Measurements from ENCODE around the gene RDH8. TPM values are rescaled to one million over a fixed set of nuclear protein-coding genes. Genes with fewer than 3 reads are reported as not detected.

RDH8 gene
- total and polyA plus RNA-seq, 2 of the 8 experiments (the other 6 are each of a cell fraction or from before 2014, with no cell fraction given), result 0.38 TPM; not detected in 1

GRCh38 chr19:10018786-10019185 is 5.5 kb downstream of the RDH8 start:
- no peak overlapping the region for H4K5ac ChIP-seq (ENCODE audit: insufficient read length, low read depth, low read length)
- H3K79me1 ChIP-seq (ENCODE audit: low read depth, low read length), result no peaks in the 10 kb centered on the region
- H3K23ac ChIP-seq (ENCODE audit: insufficient read length), result no peak overlapping the region
- ChIA-PET POLR2A (ENCODE audit: partially characterized antibody) (interaction anchor here (1.8 kb wide), 1 partner anchor 10 kb away, joined by 7 read pairs; no protein-coding TSS in a partner anchor), CTCF (ENCODE audit: partially characterized antibody) (interaction anchor here (1.4 to 8.8 kb wide), 4 partner anchors 9 to 87 kb away, joined by 4 to 45 read pairs (median 18); no protein-coding TSS in a partner anchor)
- H2BK5ac ChIP-seq (ENCODE audit: low read depth, low read length), result no peak overlapping the region
- H3K36me3 ChIP-seq (ENCODE audit: control insufficient read depth in 2 of 4, insufficient read depth in 4 of 4, low read length in 3 of 4), result no peaks in the 10 kb centered on the region
- H2BK120ac ChIP-seq (replicated peaks; ENCODE audit: low read depth, low read length), result no peak overlapping the region
- H3K23me2 ChIP-seq (ENCODE audit: low read depth, low read length), result no peaks in the 10 kb centered on the region
- no peaks in the 10 kb centered on the region for H3K4me1 ChIP-seq (replicated peaks in 1 of 4; ENCODE audit: control insufficient read depth in 3 of 4, insufficient read depth in 4 of 4, low read length in 3 of 4)
- no peaks in the 10 kb centered on the region for H3K79me2 ChIP-seq (ENCODE audit: control insufficient read depth in 1 of 2, insufficient read depth in 2 of 2, low read length in 2 of 2)
- H3K14ac ChIP-seq (ENCODE audit: insufficient read length), result no peak overlapping the region
- FAIRE-seq (no peak), DNase-seq (ENCODE audit: low read depth in 1 of 2, low spot score in 2 of 2) (no peak)
- no peaks in the 10 kb centered on the region for H4K20me1 ChIP-seq (replicated peaks in 1 of 2; ENCODE audit: control insufficient read depth in 1 of 2, insufficient read depth in 2 of 2, low read length in 2 of 2)
- no peak overlapping the region for H2AK5ac ChIP-seq (ENCODE audit: low read depth, low read length)
- no peak overlapping the region for H3K27ac ChIP-seq (ENCODE audit: low read depth, low read length)
- H3K9ac ChIP-seq (replicated peaks in 1 of 4; ENCODE audit: extremely low read depth in 1 of 4, low read depth in 3 of 4, low read length in 3 of 4), result no peak overlapping the region
- no peak overlapping the region for H2BK12ac ChIP-seq (ENCODE audit: low read depth, low read length)
- 94% methylated on average over 9 of the region's 9 CpGs; no CpG with 5 or more reads in 1 of the 2 experiments for WGBS, 2 experiments (ENCODE audit: extremely low coverage in 1 of 2, insufficient coverage in 1 of 2, insufficient read length in 1 of 2, insufficient replicate concordance in 2 of 2, low coverage in 1 of 2, low lambda C conversion rate in 2 of 2, missing lambda C conversion rate in 1 of 2)
- no peak overlapping the region for H4K8ac ChIP-seq (ENCODE audit: extremely low read depth, insufficient read depth, low read length)
- H3K56ac ChIP-seq (replicated peaks; ENCODE audit: insufficient read length, low read depth, low read length), result no peak overlapping the region
- H3K27me3 ChIP-seq (replicated peaks in 1 of 4; ENCODE audit: control insufficient read depth in 3 of 4, extremely low read depth in 1 of 4, insufficient read depth in 3 of 4, low read length in 3 of 4), result no peaks in the 10 kb centered on the region
- TF ChIP-seq KDM5A (IDR thresholded peaks at IDR 0.05; ENCODE audit: low read length) (no peak), EZH2 (IDR thresholded peaks at IDR 0.05; ENCODE audit: low read depth, low read length, severe bottlenecking) (no peak), RFX5 (IDR thresholded peaks at IDR 0.05; ENCODE audit: borderline replicate concordance, low read depth, low read length) (no peak), SAP30 (IDR thresholded peaks at IDR 0.05; ENCODE audit: insufficient read depth, insufficient replicate concordance, low read length) (no peak), CEBPB (IDR thresholded peaks at IDR 0.05; ENCODE audit: low read depth, low read length) (no peak), JUN (IDR thresholded peaks at IDR 0.05; ENCODE audit: low read depth, low read length) (no peak)
- no peak overlapping the region for H3K4me3 ChIP-seq (ENCODE audit: extremely low read depth in 1 of 4, insufficient read depth in 2 of 4, low read depth in 3 of 4, low read length in 4 of 4)
- no peak overlapping the region for H4K91ac ChIP-seq (replicated peaks; ENCODE audit: insufficient read length, low read length)
- H3K18ac ChIP-seq (ENCODE audit: extremely low read depth, low read length), result no peak overlapping the region
- H3K4me2 ChIP-seq (ENCODE audit: insufficient read depth in 1 of 2, low read depth in 2 of 2, low read length in 2 of 2), result no peak overlapping the region
- H2BK15ac ChIP-seq (ENCODE audit: low read length), result no peak overlapping the region
- H3K4ac ChIP-seq (replicated peaks; ENCODE audit: insufficient read length, low read depth, low read length), result no peak overlapping the region
- H3K9me3 ChIP-seq (ENCODE audit: insufficient read depth in 2 of 2, low read depth in 1 of 2, low read length in 1 of 2), result no peaks in the 10 kb centered on the region
- H2BK20ac ChIP-seq (ENCODE audit: low read length), result no peak overlapping the region
- no peak overlapping the region for H2AFZ ChIP-seq (ENCODE audit: low read length)

Measured in H1 (cell line).